HepG2 (cell line): ENCODE results near the gene ACSS3. TPM values are rescaled to one million over a fixed set of nuclear protein-coding genes. Genes with fewer than 3 reads are reported as not detected.

Experiments used
- ATAC-seq: fragments of 200-7000 bp; cut with Tn5 transposase; 3 replicates; pipeline ENCODE4 v1.9.1; 2020; ENCODE audit warnings: mild to moderate bottlenecking, moderate library complexity
- BruUV-seq: library from RNA; stranded (reverse); fragments of 400-500 nt; replicated peaks from 2 replicates; lab custom pipeline; 2021; lab: Mats Ljungman, UMichigan
- CTCF ChIA-PET: fragments of 300-600 bp; formaldehyde crosslinking; extraction: SDS; loops from one replicate; lab custom pipeline; 2021; ENCODE audit warnings: low total read pairs, inconsistent platforms, low intra/inter-chr PET ratio; lab: Yijun Ruan, JAX
- POLR2A ChIA-PET: fragments of 350-600 bp; sonication (Branson Sonifier 250); formaldehyde crosslinking; loops from one replicate; lab custom pipeline; 2020; ENCODE audit warnings: antibody characterized with exemption, inconsistent platforms; lab: Yijun Ruan, JAX
- DNase-seq: peaks from one replicate; pipeline ENCODE4 v3.0.0-alpha.2; 2015; ENCODE audit warnings: low spot score
- FAIRE-seq: peaks from 3 replicates; lab custom pipeline; 2011; peaks lifted over from hg19 to GRCh38; lab: Jason Lieb, UNC
- H2AFZ ChIP-seq: one replicate; pipeline ENCODE4 v1.6.1; 2011; ENCODE audit warnings: low read length, inconsistent platforms
- H3K27ac ChIP-seq: fragments of 300-600 bp; 3 replicates; pipeline ENCODE4 v1.8.0; 2011; ENCODE audit warnings: mixed run types, mild to moderate bottlenecking, mixed read lengths, low read length, inconsistent platforms; ENCODE audit not compliant: insufficient read depth; ENCODE audit errors: extremely low read length
- H3K27me3 ChIP-seq, 2 experiments: fragments of 200-600 bp in 1 of 2; 2 replicates in 1 of 2; 3 replicates in 1 of 2; pipeline versions ENCODE4 v1.6.0 to v1.8.0; 2011; ENCODE audit warnings: low read length in 2 of 2, mild to moderate bottlenecking in 2 of 2, moderate library complexity in 2 of 2, inconsistent platforms in 1 of 2; ENCODE audit not compliant: insufficient read depth in 2 of 2, control insufficient read depth in 1 of 2
- H3K36me3 ChIP-seq, 2 experiments: fragments of 200-600 bp in 1 of 2; replicated peaks in 1 of 2; 2 replicates in 1 of 2; 3 replicates in 1 of 2; pipeline versions ENCODE4 v1.5.1 to v1.8.0; 2011; ENCODE audit warnings: low read length in 2 of 2, inconsistent platforms in 1 of 2; ENCODE audit not compliant: insufficient read depth in 2 of 2, control insufficient read depth in 1 of 2
- H3K4me1 ChIP-seq: 2 replicates; pipeline ENCODE4 v1.5.1; 2012; ENCODE audit warnings: low read length, inconsistent platforms; ENCODE audit not compliant: insufficient read depth
- H3K4me2 ChIP-seq: 2 replicates; pipeline ENCODE4 v1.6.0; 2011; ENCODE audit warnings: low read depth, low read length, inconsistent platforms
- H3K4me3 ChIP-seq, 3 experiments: fragments of 200-600 bp in 1 of 3; sonication (generic), shearing (Covaris generic) in 1 of 3; replicated peaks in 1 of 3; 2 replicates each; pipeline ENCODE4 v1.5.1; 2011 to 2016; ENCODE audit warnings: low read length in 3 of 3, inconsistent platforms in 2 of 3, low read depth in 2 of 3, mild to moderate bottlenecking in 2 of 3, control low read depth in 1 of 3, mixed read lengths in 1 of 3; ENCODE audit not compliant: insufficient read depth in 1 of 3
- H3K79me2 ChIP-seq: one replicate; pipeline ENCODE4 v1.6.1; 2011; ENCODE audit warnings: low read length, inconsistent platforms; ENCODE audit not compliant: insufficient read depth
- H3K9ac ChIP-seq: 2 replicates; pipeline ENCODE4 v1.6.0; 2011; ENCODE audit warnings: mild to moderate bottlenecking, low read depth, low read length, inconsistent platforms; ENCODE audit not compliant: insufficient read depth
- H3K9me3 ChIP-seq: 2 replicates; pipeline ENCODE4 v1.5.1; 2012; ENCODE audit warnings: mild to moderate bottlenecking, low read length
- H4K20me1 ChIP-seq: 2 replicates; pipeline ENCODE4 v1.6.0; 2011; ENCODE audit warnings: inconsistent platforms, mild to moderate bottlenecking, low read length, moderate library complexity; ENCODE audit not compliant: insufficient read depth
- MAZ ChIP-seq, 2 experiments: sonication (generic) in 1 of 2; formaldehyde crosslinking in 1 of 2; IDR thresholded peaks; 2 replicates each; pipeline versions ENCODE4 v1.5.0 to v1.6.1; 2012 to 2020; ENCODE audit warnings: low read depth in 2 of 2, mild to moderate bottlenecking in 2 of 2, borderline replicate concordance in 1 of 2, improper control_type of control experiment in 1 of 2, low read length in 1 of 2, missing genetic modification reagents in 1 of 2, moderate library complexity in 1 of 2
- SNAPC2 ChIP-seq: sonication (generic); formaldehyde crosslinking; IDR thresholded peaks from 2 replicates; pipeline ENCODE4 v1.8.1; 2022; ENCODE audit warnings: mild to moderate bottlenecking, missing genetic modification reagents
- USF2 ChIP-seq, 2 experiments: sonication (generic) in 1 of 2; formaldehyde crosslinking in 1 of 2; IDR thresholded peaks; 2 replicates each; pipeline versions ENCODE4 v1.5.1 to v1.6.1; 2011 to 2020; ENCODE audit warnings: borderline replicate concordance in 1 of 2, low read depth in 1 of 2, low read length in 1 of 2, mild to moderate bottlenecking in 1 of 2, missing genetic modification reagents in 1 of 2, moderate library complexity in 1 of 2
- ZBTB25 ChIP-seq: IDR thresholded peaks from 2 replicates; pipeline ENCODE4 v1.6.1; 2018; ENCODE audit warnings: missing genetic modification reagents
- ZBTB38 ChIP-seq: sonication (generic); formaldehyde crosslinking; IDR thresholded peaks from 2 replicates; pipeline ENCODE4 v1.5.1; 2020; ENCODE audit warnings: mild to moderate bottlenecking, missing genetic modification reagents
- ZNF350 ChIP-seq: sonication (generic); formaldehyde crosslinking; IDR thresholded peaks from 2 replicates; pipeline ENCODE4 v1.4.0; 2020; ENCODE audit warnings: mild to moderate bottlenecking, low read depth, missing genetic modification reagents, borderline replicate concordance
- ZNF468 ChIP-seq: sonication (generic); formaldehyde crosslinking; IDR thresholded peaks from 2 replicates; pipeline ENCODE4 v1.8.0; 2022; ENCODE audit warnings: mild to moderate bottlenecking, moderate library complexity, missing genetic modification reagents
- ZNF746 ChIP-seq: sonication (generic); formaldehyde crosslinking; IDR thresholded peaks from 2 replicates; pipeline ENCODE4 v1.8.0; 2022; ENCODE audit warnings: mild to moderate bottlenecking, missing genetic modification reagents
- ZNF891 ChIP-seq: sonication (generic); formaldehyde crosslinking; IDR thresholded peaks from 2 replicates; pipeline ENCODE4 v1.5.0; 2020; ENCODE audit warnings: mild to moderate bottlenecking, missing genetic modification reagents
- ZUFSP ChIP-seq: sonication (generic); formaldehyde crosslinking; IDR thresholded peaks from 2 replicates; pipeline ENCODE4 v1.9.0; 2021; ENCODE audit warnings: missing genetic modification reagents, mild to moderate bottlenecking, borderline replicate concordance
- WGBS: methylation state at CpG from one replicate; pipeline ENCODE4 v1.1.6; 2017; ENCODE audit warnings: low lambda C conversion rate; 5-methylcytosine and 5-hydroxymethylcytosine counted together
- in situ Hi-C: cut with HindIII; loops from 2 replicates; pipeline ENCODE4 v1.10.0; 2017; ENCODE audit warnings: low pct_unique_long_range_greater_than_20kb; ENCODE audit not compliant: extremely low pct_ligation_motif_present
- intact Hi-C: fragments of 100-400 bp; cut with micrococcal nuclease; formaldehyde crosslinking; loops from one replicate; pipeline ENCODE4 v1.10.0; 2022; ENCODE audit not compliant: unreplicated experiment
- polyA plus RNA-seq, 8 experiments: library from polyadenylated mRNA; depleted of rRNA in 3 of 8; stranded (reverse) in 7 of 8; unstranded in 1 of 8; fragments of >200 nt; fragmentation: Illumina TruSeq in 4 of 8; extraction: Trizol in 4 of 8; gene quantifications; 2 replicates each; pipeline versions ENCODE4 v1.2.1 to v1.2.3, GENCODE V29; 2011 to 2016; ENCODE audit warnings: low read depth in 4 of 8, missing spikeins in 1 of 8, mixed read lengths in 1 of 8; ENCODE audit not compliant: insufficient read depth in 1 of 8
- total RNA-seq, 5 experiments: library from RNA; depleted of rRNA; stranded (reverse); fragments of >200 nt; fragmentation: Illumina TruSeq; extraction: Trizol; gene quantifications; 2 replicates each; pipeline ENCODE4 v1.2.3, GENCODE V29; 2016; ENCODE audit warnings: low read depth in 1 of 5
- TF ChIP-seq, protein P1 (sequence below): sonication (generic); formaldehyde crosslinking; IDR thresholded peaks from 2 replicates; pipeline ENCODE4 v1.4.0; 2020; ENCODE audit warnings: mild to moderate bottlenecking, missing genetic modification reagents

Gene ACSS3
- total and polyA plus RNA-seq, 2 of the 13 experiments (the other 11 are each of a cell fraction or from before 2014, with no cell fraction given): 79.5 to 86.3 TPM

DNA sequence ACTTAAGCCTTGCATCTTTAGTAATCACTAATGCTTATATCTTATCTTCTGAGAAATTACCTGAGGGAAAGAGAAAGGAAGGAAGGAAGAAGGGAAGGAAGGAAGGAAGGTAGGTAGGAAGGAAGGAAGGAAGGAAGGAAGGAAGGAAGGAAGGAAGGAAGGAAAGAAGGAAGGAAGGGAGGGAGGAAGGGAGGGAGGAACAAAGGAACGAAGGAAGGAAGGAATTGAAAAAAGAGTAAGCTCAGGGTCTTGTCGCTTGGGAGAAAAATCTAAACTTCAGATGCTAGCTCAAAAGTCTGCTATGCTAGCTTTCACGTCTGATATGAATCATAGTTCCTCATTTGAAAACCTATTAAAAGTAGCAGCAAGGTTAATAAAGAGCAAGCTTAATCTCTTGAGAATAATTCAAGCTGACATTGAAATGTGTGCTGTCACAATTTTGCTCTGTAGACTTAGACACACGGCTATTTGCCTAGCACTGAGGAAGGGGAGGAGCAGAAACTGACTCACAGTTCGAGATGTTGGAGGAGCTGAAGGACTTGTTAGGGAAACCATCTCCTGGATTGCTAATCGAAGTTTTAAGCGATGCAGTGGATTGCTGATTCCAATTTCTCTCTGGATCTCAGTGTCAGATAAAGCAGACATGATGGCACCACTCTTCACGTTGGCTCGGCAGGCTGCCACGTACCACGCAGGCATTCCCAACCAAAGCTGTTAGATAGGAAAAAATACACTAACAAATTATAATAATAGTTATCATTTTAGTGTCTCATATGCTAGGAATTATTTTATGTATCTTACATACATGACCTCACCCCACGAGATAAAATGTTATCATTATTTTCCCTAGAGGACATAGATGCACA is 216.7 kb downstream of the ACSS3 start:
- POLR2A ChIA-PET: no interaction called here
- ATAC-seq: peak; percentile 32; the same call in 1 of the 3 replicates
- TF ChIP-seq ZNF468 (CRISPR knock-in tag) (no peak), ZBTB25 (CRISPR knock-in tag) (no peak), ZUFSP (CRISPR knock-in tag) (no peak), ZNF746 (CRISPR knock-in tag) (no peak), USF2 (IDR thresholded peaks at IDR 0.05; ENCODE audit: low read depth, low read length) (no peak), USF2 (CRISPR knock-in tag; IDR thresholded peaks at IDR 0.05; ENCODE audit: borderline replicate concordance) (no peak), MAZ (IDR thresholded peaks at IDR 0.05; ENCODE audit: borderline replicate concordance, low read depth, low read length) (no peak), MAZ (CRISPR knock-in tag; IDR thresholded peaks at IDR 0.05; ENCODE audit: low read depth) (no peak), ZBTB38 (CRISPR knock-in tag) (no peak), ZNF891 (CRISPR knock-in tag) (no peak), ZNF350 (no peak), SNAPC2 (no peak)
- TF ChIP-seq, protein P1, sequence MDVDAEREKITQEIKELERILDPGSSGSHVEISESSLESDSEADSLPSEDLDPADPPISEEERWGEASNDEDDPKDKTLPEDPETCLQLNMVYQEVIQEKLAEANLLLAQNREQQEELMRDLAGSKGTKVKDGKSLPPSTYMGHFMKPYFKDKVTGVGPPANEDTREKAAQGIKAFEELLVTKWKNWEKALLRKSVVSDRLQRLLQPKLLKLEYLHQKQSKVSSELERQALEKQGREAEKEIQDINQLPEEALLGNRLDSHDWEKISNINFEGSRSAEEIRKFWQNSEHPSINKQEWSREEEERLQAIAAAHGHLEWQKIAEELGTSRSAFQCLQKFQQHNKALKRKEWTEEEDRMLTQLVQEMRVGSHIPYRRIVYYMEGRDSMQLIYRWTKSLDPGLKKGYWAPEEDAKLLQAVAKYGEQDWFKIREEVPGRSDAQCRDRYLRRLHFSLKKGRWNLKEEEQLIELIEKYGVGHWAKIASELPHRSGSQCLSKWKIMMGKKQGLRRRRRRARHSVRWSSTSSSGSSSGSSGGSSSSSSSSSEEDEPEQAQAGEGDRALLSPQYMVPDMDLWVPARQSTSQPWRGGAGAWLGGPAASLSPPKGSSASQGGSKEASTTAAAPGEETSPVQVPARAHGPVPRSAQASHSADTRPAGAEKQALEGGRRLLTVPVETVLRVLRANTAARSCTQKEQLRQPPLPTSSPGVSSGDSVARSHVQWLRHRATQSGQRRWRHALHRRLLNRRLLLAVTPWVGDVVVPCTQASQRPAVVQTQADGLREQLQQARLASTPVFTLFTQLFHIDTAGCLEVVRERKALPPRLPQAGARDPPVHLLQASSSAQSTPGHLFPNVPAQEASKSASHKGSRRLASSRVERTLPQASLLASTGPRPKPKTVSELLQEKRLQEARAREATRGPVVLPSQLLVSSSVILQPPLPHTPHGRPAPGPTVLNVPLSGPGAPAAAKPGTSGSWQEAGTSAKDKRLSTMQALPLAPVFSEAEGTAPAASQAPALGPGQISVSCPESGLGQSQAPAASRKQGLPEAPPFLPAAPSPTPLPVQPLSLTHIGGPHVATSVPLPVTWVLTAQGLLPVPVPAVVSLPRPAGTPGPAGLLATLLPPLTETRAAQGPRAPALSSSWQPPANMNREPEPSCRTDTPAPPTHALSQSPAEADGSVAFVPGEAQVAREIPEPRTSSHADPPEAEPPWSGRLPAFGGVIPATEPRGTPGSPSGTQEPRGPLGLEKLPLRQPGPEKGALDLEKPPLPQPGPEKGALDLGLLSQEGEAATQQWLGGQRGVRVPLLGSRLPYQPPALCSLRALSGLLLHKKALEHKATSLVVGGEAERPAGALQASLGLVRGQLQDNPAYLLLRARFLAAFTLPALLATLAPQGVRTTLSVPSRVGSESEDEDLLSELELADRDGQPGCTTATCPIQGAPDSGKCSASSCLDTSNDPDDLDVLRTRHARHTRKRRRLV (CRISPR knock-in tag): no peak

More for the DNA sequence above, 216.7 kb downstream of the ACSS3 start:
- DNase-seq (no peak), FAIRE-seq (no peak)
- no peak overlapping the region for H2AFZ ChIP-seq
- H3K27me3 ChIP-seq: no peaks in the 10 kb centered on the region
- in situ Hi-C loops (no loop called here), intact Hi-C loops (no loop called here)
- no peaks in the 10 kb centered on the region for H3K36me3 ChIP-seq
- H4K20me1 ChIP-seq: no peaks in the 10 kb centered on the region
- no peaks in the 10 kb centered on the region for H3K79me2 ChIP-seq
- H3K27ac ChIP-seq: no peak overlapping the region
- 20% methylated on average over 12 of the region's 12 CpGs for WGBS
- H3K4me1 ChIP-seq: no peaks in the 10 kb centered on the region
- H3K4me2 ChIP-seq: 0 out of 2 replicates have a peak overlapping the region, but pooled peaks have one; percentile 37
- H3K4me3 ChIP-seq: no peak overlapping the region
- no TSS peak for BruUV-seq
- CTCF ChIA-PET: no interaction called here
- no peaks in the 10 kb centered on the region for H3K9me3 ChIP-seq
- H3K9ac ChIP-seq: no peak overlapping the region
